NT2/D1 (cell line): ENCODE measurements around the gene GPC6.

Source experiments
- YY1 ChIP-seq: IDR thresholded peaks from 2 replicates; pipeline ENCODE4 v1.6.1; 2011; ENCODE audit not compliant: insufficient read length, insufficient read depth
- ZNF274 ChIP-seq: IDR thresholded peaks from 2 replicates; pipeline ENCODE4 v1.6.1; 2011; ENCODE audit warnings: mild to moderate bottlenecking, low read depth, low read length

- TF ChIP-seq YY1 (no peak), ZNF274 (no peak)
Observed at GRCh38 chr13:93399212-93399611, 172.6 kb downstream of the GPC6 start.
